Astrocyte (in vitro differentiated cells and primary cell): ENCODE measurements around the gene KCNQ5. TPM values are rescaled to one million over a fixed set of nuclear protein-coding genes. Genes with fewer than 3 reads are reported as not detected.

Experiments
- DNase-seq: peaks from one replicate; pipeline ENCODE4 v3.0.0-alpha.2; 2010; ENCODE audit warnings: low read depth
- FAIRE-seq: peaks from 2 replicates; lab custom pipeline; 2011; peaks lifted over from hg19 to GRCh38; lab: Jason Lieb, UNC
- H2AFZ ChIP-seq: 2 replicates; pipeline ENCODE4 v1.6.0; 2012; ENCODE audit warnings: low read depth, low read length, inconsistent platforms
- H3K27ac ChIP-seq: 2 replicates; pipeline ENCODE4 v1.5.1; 2011; ENCODE audit warnings: low read depth, low read length, inconsistent platforms
- H3K27me3 ChIP-seq: 2 replicates; pipeline ENCODE4 v1.6.0; 2011; ENCODE audit warnings: low read length, inconsistent platforms; ENCODE audit not compliant: insufficient read depth
- H3K36me3 ChIP-seq: 2 replicates; pipeline ENCODE4 v1.5.1; 2011; ENCODE audit warnings: low read length, inconsistent platforms; ENCODE audit not compliant: insufficient read depth
- H3K4me1 ChIP-seq: 2 replicates; pipeline ENCODE4 v1.5.1; 2011; ENCODE audit warnings: low read length, inconsistent platforms; ENCODE audit not compliant: insufficient read depth
- H3K4me2 ChIP-seq: 2 replicates; pipeline ENCODE4 v1.6.0; 2012; ENCODE audit warnings: low read length, inconsistent platforms
- H3K4me3 ChIP-seq: 2 replicates; pipeline ENCODE4 v1.5.1; 2011; ENCODE audit warnings: low read depth, mild to moderate bottlenecking, low read length, inconsistent platforms; ENCODE audit not compliant: insufficient read depth
- H3K79me2 ChIP-seq: 2 replicates; pipeline ENCODE4 v1.6.0; 2012; ENCODE audit warnings: mild to moderate bottlenecking, low read length, inconsistent platforms; ENCODE audit not compliant: insufficient read depth
- H3K9ac ChIP-seq: 2 replicates; pipeline ENCODE4 v1.6.0; 2012; ENCODE audit warnings: mild to moderate bottlenecking, low read length, inconsistent platforms
- H3K9me3 ChIP-seq: 2 replicates; pipeline ENCODE4 v1.5.1; 2012; ENCODE audit warnings: low read depth, mild to moderate bottlenecking, low read length, inconsistent platforms; ENCODE audit not compliant: insufficient read depth
- H4K20me1 ChIP-seq: 2 replicates; pipeline ENCODE4 v1.6.0; 2012; ENCODE audit warnings: low read length, inconsistent platforms; ENCODE audit not compliant: insufficient read depth
- H3K27ac Mint-ChIP-seq: one replicate; pipeline ENCODE4 v1.8.0; 2021; ENCODE audit warnings: mild to moderate bottlenecking, mixed read lengths; ENCODE audit not compliant: unreplicated experiment
- H3K27me3 Mint-ChIP-seq: one replicate; pipeline ENCODE4 v1.8.0; 2021; ENCODE audit warnings: low read depth, mixed read lengths; ENCODE audit not compliant: unreplicated experiment
- H3K36me3 Mint-ChIP-seq: one replicate; pipeline ENCODE4 v1.8.0; 2021; ENCODE audit warnings: low read depth, mixed read lengths; ENCODE audit not compliant: unreplicated experiment
- H3K4me1 Mint-ChIP-seq: one replicate; pipeline ENCODE4 v1.8.0; 2021; ENCODE audit warnings: low read depth, mixed read lengths; ENCODE audit not compliant: unreplicated experiment
- H3K4me3 Mint-ChIP-seq: one replicate; pipeline ENCODE4 v1.8.0; 2021; ENCODE audit warnings: mild to moderate bottlenecking, moderate library complexity, mixed read lengths; ENCODE audit not compliant: unreplicated experiment
- H3K9me3 Mint-ChIP-seq: one replicate; pipeline ENCODE4 v1.8.0; 2021; ENCODE audit warnings: mild to moderate bottlenecking, mixed read lengths; ENCODE audit not compliant: unreplicated experiment
- EZH2 ChIP-seq: IDR thresholded peaks from 2 replicates; pipeline ENCODE4 v1.6.1; 2012; ENCODE audit warnings: mild to moderate bottlenecking, low read length, inconsistent platforms; ENCODE audit not compliant: insufficient read depth
- total RNA-seq: library from RNA; stranded (reverse); gene quantifications from 2 replicates; pipeline ENCODE4 v1.2.1, GENCODE V29; 2021
- TF ChIP-seq, protein P1 (sequence below): IDR thresholded peaks from 2 replicates; pipeline ENCODE4 v1.5.1; 2011; ENCODE audit warnings: low read depth, mild to moderate bottlenecking, inconsistent platforms, low read length, moderate library complexity; ENCODE audit not compliant: insufficient read depth

KCNQ5 gene
- total RNA-seq, 1 donor from 2014 or later: 2.0 TPM

DNA sequence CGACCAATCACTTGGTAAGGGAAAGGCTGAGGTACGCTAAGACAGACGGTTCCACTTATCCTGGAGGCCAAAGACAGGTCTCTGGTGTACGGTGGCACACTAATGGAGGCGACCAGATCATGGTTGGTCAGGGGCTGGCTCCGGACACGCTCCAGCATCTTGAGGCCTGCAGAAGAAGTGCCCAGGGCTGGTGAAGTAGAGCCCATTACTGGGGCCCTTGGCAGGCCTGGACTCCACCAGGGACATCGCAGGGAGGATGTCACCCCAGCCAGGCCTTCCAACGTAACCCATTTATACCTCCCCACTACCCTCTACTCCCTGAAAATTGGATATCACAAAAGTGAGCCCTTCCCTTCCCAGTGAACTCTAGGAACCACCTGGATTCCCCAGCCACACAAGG, 587.3 kb downstream of the KCNQ5 start:
- H3K27me3 ChIP-seq: no peaks in the 10 kb centered on the region
- no peaks in the 10 kb centered on the region for H3K36me3 ChIP-seq
- no peak overlapping the region for H3K9ac ChIP-seq
- no peak for DNase-seq
- Mint-ChIP-seq H3K9me3 (peaks cover 2% of the 10 kb centered on the region), H3K36me3 (no peaks in the 10 kb centered on the region), H3K27me3 (no peaks in the 10 kb centered on the region), H3K27ac (no peak overlapping the region), H3K4me3 (no peak overlapping the region), H3K4me1 (no peaks in the 10 kb centered on the region)
- TF ChIP-seq, protein P1, sequence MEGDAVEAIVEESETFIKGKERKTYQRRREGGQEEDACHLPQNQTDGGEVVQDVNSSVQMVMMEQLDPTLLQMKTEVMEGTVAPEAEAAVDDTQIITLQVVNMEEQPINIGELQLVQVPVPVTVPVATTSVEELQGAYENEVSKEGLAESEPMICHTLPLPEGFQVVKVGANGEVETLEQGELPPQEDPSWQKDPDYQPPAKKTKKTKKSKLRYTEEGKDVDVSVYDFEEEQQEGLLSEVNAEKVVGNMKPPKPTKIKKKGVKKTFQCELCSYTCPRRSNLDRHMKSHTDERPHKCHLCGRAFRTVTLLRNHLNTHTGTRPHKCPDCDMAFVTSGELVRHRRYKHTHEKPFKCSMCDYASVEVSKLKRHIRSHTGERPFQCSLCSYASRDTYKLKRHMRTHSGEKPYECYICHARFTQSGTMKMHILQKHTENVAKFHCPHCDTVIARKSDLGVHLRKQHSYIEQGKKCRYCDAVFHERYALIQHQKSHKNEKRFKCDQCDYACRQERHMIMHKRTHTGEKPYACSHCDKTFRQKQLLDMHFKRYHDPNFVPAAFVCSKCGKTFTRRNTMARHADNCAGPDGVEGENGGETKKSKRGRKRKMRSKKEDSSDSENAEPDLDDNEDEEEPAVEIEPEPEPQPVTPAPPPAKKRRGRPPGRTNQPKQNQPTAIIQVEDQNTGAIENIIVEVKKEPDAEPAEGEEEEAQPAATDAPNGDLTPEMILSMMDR: no peak
- no peak for TF ChIP-seq EZH2
- H3K4me3 ChIP-seq: no peak overlapping the region
- no peak overlapping the region for H3K27ac ChIP-seq
- H3K4me2 ChIP-seq: no peak overlapping the region
- no peaks in the 10 kb centered on the region for H3K9me3 ChIP-seq
- FAIRE-seq: no peak
- H3K79me2 ChIP-seq: no peaks in the 10 kb centered on the region
- H4K20me1 ChIP-seq: no peaks in the 10 kb centered on the region
- H2AFZ ChIP-seq: no peak overlapping the region
- H3K4me1 ChIP-seq: no peaks in the 10 kb centered on the region

DNA sequence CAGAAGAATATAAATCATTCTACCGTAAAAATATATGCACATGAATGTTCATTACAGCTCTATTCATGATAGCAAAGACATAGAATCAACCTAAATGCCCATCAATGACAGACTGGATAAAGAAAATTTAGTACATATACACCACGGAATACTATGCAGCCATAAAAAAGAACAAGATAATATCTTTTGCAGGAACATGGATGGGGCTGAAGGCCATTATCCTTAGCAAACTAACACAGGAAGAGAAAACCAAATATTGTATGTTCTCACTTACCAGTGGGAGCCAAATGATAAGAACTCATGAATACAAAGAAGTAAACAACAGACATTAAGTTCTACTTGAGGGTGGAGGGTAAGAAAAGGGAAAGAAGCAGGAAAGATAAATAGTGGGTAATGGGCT, 595.0 kb downstream of the KCNQ5 start:
- no peak overlapping the region for H3K4me3 ChIP-seq
- no peaks in the 10 kb centered on the region for H3K27me3 ChIP-seq
- H3K36me3 ChIP-seq: no peaks in the 10 kb centered on the region
- H3K4me2 ChIP-seq: no peak overlapping the region
- DNase-seq (no peak), FAIRE-seq (no peak)
- H3K9ac ChIP-seq: no peak overlapping the region
- no peaks in the 10 kb centered on the region for H3K36me3 Mint-ChIP-seq
- H3K4me3 Mint-ChIP-seq: no peak overlapping the region
- TF ChIP-seq, protein P1: no peak
- TF ChIP-seq EZH2: no peak
- no peaks in the 10 kb centered on the region for H3K9me3 ChIP-seq
- no peaks in the 10 kb centered on the region for H3K4me1 ChIP-seq
- no peak overlapping the region for H2AFZ ChIP-seq
- no peaks in the 10 kb centered on the region for H3K79me2 ChIP-seq
- H3K9me3 Mint-ChIP-seq: no peaks in the 10 kb centered on the region
- no peak overlapping the region for H3K27ac Mint-ChIP-seq
- no peaks in the 10 kb centered on the region for H4K20me1 ChIP-seq
- H3K27ac ChIP-seq: no peak overlapping the region
- no peaks in the 10 kb centered on the region for H3K27me3 Mint-ChIP-seq
- H3K4me1 Mint-ChIP-seq: no peaks in the 10 kb centered on the region

DNA sequence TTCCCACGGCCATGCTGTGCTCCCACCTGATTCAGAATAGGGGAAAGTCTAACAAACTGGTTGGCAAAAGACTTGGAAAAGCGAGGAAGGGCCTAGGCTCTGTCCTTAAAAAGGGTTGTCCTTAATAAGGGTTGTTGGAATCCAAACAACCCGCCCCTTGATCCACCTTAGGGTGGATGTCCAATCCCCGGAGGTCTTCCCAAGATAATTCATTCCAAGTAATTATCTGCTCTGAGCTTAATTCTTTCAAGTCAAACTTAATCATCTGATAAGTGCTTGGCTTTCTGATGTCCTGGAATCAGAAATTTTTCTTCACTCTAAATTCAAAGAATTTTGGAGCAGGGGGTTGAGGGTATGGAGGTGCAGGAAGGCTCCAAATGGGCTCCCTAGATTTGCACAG, 603.5 kb downstream of the KCNQ5 start, which contains the start of gene KHDC1L:
Gene KHDC1L, minus strand, starts transcription at position 101 of the 400 bp plus-strand sequence. Its CDS starts 88 bp downstream, at position 13.
- no peak within 1 kb of the TSS for H3K4me3 Mint-ChIP-seq
- H3K27ac Mint-ChIP-seq: no peak within 1 kb of the TSS
- Histone ChIP-seq H3K27me3 (no peaks in the 10 kb centered on the region), H3K4me2 (no peak within 1 kb of the TSS), H3K36me3 (no peaks in the 10 kb centered on the region), H2AFZ (no peak within 1 kb of the TSS), H3K9me3 (no peaks in the 10 kb centered on the region), H3K79me2 (no peaks in the 10 kb centered on the region), H3K4me3 (no peak within 1 kb of the TSS), H3K27ac (no peak within 1 kb of the TSS), H4K20me1 (no peaks in the 10 kb centered on the region), H3K9ac (no peak within 1 kb of the TSS), H3K4me1 (no peaks in the 10 kb centered on the region)
- peaks cover 10% of the 10 kb centered on the region for H3K9me3 Mint-ChIP-seq
- no peaks in the 10 kb centered on the region for H3K36me3 Mint-ChIP-seq
- DNase-seq: no peak
- no peaks in the 10 kb centered on the region for H3K4me1 Mint-ChIP-seq
- TF ChIP-seq EZH2: no peak
- TF ChIP-seq, protein P1: no peak
- FAIRE-seq: no peak
- H3K27me3 Mint-ChIP-seq: no peaks in the 10 kb centered on the region
